NT2/D1 (cell line): Measurements from ENCODE around the gene IL2RA.

Experiments
- SUZ12 ChIP-seq: IDR thresholded peaks from 2 replicates; pipeline ENCODE4 v1.6.1; 2011; ENCODE audit not compliant: insufficient read length, insufficient read depth; ENCODE audit errors: extremely low read depth
- YY1 ChIP-seq: IDR thresholded peaks from 2 replicates; pipeline ENCODE4 v1.6.1; 2011; ENCODE audit not compliant: insufficient read length, insufficient read depth
- ZNF274 ChIP-seq: IDR thresholded peaks from 2 replicates; pipeline ENCODE4 v1.6.1; 2011; ENCODE audit warnings: mild to moderate bottlenecking, low read depth, low read length

- TF ChIP-seq SUZ12 (no peak), ZNF274 (no peak), YY1 (no peak)
Observed at GRCh38 chr10:6109444-6109775, 47.2 kb upstream of the IL2RA start.
